HG03432 (cell line): Measurements from ENCODE around the gene FBLN7.

ENCODE experiments used
- ATAC-seq: cut with Tn5 transposase; IDR thresholded peaks from one replicate; pipeline ENCODE4 v1.9.1; 2021; ENCODE audit warnings: mild to moderate bottlenecking, moderate library complexity; ENCODE audit not compliant: unreplicated experiment

FBLN7 gene

GRCh38 chr2:112155331-112156151 is 17.4 kb downstream of the FBLN7 start:
- ATAC-seq = no peak

GRCh38 chr2:112156152-112156986 is 18.2 kb downstream of the FBLN7 start:
- no peak for ATAC-seq

- ATAC-seq = no peak
These were observed 19.3 kb downstream of the FBLN7 start for GRCh38 chr2:112157472-112157871.

GRCh38 chr2:112159454-112159921 is 21.3 kb downstream of the FBLN7 start:
- no peak for ATAC-seq

GRCh38 chr2:112160283-112161250 is 22.4 kb downstream of the FBLN7 start:
- ATAC-seq = no peak

- no peak for ATAC-seq
These were observed 23.4 kb downstream of the FBLN7 start for GRCh38 chr2:112161431-112162145.

- ATAC-seq = no peak
These were observed 24.2 kb downstream of the FBLN7 start for GRCh38 chr2:112162341-112162740.

- no peak for ATAC-seq
These were observed 24.8 kb downstream of the FBLN7 start for GRCh38 chr2:112162956-112163355.

- no peak for ATAC-seq
These were observed 25.4 kb downstream of the FBLN7 start for GRCh38 chr2:112163541-112163981.

- ATAC-seq = no peak
These were observed 26.7 kb downstream of the FBLN7 start for GRCh38 chr2:112164876-112165275.

GRCh38 chr2:112165296-112165695 is 27.1 kb downstream of the FBLN7 start:
- ATAC-seq = no peak

GRCh38 chr2:112166806-112167499 is 28.8 kb downstream of the FBLN7 start:
- no peak for ATAC-seq

- ATAC-seq = no peak
These were observed 30.4 kb downstream of the FBLN7 start for GRCh38 chr2:112168422-112169124.

- no peak for ATAC-seq
These were observed 32.3 kb downstream of the FBLN7 start for GRCh38 chr2:112170495-112170894.

- no peak for ATAC-seq
These were observed 35.6 kb downstream of the FBLN7 start for GRCh38 chr2:112173646-112174319.

- ATAC-seq = no peak
These were observed 36.2 kb downstream of the FBLN7 start for GRCh38 chr2:112174383-112174782.

- no peak for ATAC-seq
These were observed 37.1 kb downstream of the FBLN7 start for GRCh38 chr2:112175333-112175732.

GRCh38 chr2:112175958-112176573 is 37.9 kb downstream of the FBLN7 start:
- no peak for ATAC-seq
